OCI-LY7 (cell line): ENCODE results near the gene THTPA. TPM values are rescaled to one million over a fixed set of nuclear protein-coding genes. Genes with fewer than 3 reads are reported as not detected.

Experiments used
- BruUV-seq: library from RNA; stranded (reverse); fragments of 400-500 nt; replicated peaks from 2 replicates; lab custom pipeline; 2021; lab: Mats Ljungman, UMichigan
- CTCF ChIA-PET: fragments of 300-600 bp; sonication (Branson Sonifier 250); formaldehyde crosslinking; loops from one replicate; lab custom pipeline; 2022; ENCODE audit warnings: antibody characterized with exemption; ENCODE audit not compliant: unreplicated experiment; lab: Charles Lee
- POLR2A ChIA-PET: fragments of 300-600 bp; sonication (Branson Sonifier 250); formaldehyde crosslinking; loops from one replicate; lab custom pipeline; 2022; ENCODE audit warnings: antibody characterized with exemption; lab: Charles Lee
- DNase-seq: peaks from one replicate; pipeline ENCODE4 v3.0.0-alpha.2; 2015; ENCODE audit warnings: low spot score
- H2AFZ ChIP-seq: fragments of 200-600 bp; sonication (generic), shearing (Covaris generic); 2 replicates; pipeline ENCODE4 v1.6.1; 2014; ENCODE audit warnings: mild to moderate bottlenecking, antibody characterized with exemption, low read length, moderate library complexity
- H3K27ac ChIP-seq: fragments of 200-600 bp; sonication (generic); 2 replicates; pipeline ENCODE4 v1.5.1; 2014; ENCODE audit warnings: mixed run types, low read depth, mild to moderate bottlenecking, moderate library complexity, low read length, inconsistent platforms; ENCODE audit not compliant: poor library complexity, severe bottlenecking
- H3K36me3 ChIP-seq: fragments of 200-600 bp; sonication (generic); 2 replicates; pipeline ENCODE4 v1.6.1; 2014; ENCODE audit warnings: mild to moderate bottlenecking, antibody characterized with exemption, low read length, moderate library complexity, mixed read lengths; ENCODE audit not compliant: insufficient read depth
- H3K4me1 ChIP-seq: fragments of 200-600 bp; sonication (generic); 2 replicates; pipeline ENCODE4 v1.5.1; 2014; ENCODE audit warnings: mild to moderate bottlenecking, low read length; ENCODE audit not compliant: insufficient read depth, poor library complexity, severe bottlenecking
- H3K4me2 ChIP-seq: fragments of 200-600 bp; sonication (generic); 2 replicates; pipeline ENCODE4 v1.6.1; 2014; ENCODE audit warnings: mild to moderate bottlenecking, low read length
- H3K4me3 ChIP-seq: fragments of 200-600 bp; sonication (generic); 2 replicates; pipeline ENCODE4 v1.5.1; 2014; ENCODE audit warnings: mild to moderate bottlenecking, low read depth, low read length; ENCODE audit not compliant: poor library complexity, severe bottlenecking
- H3K79me2 ChIP-seq: fragments of 200-600 bp; sonication (generic); 2 replicates; pipeline ENCODE4 v1.6.1; 2016; ENCODE audit warnings: low read depth, mild to moderate bottlenecking, low read length, moderate library complexity, mixed read lengths; ENCODE audit not compliant: insufficient read depth
- H3K9me2 ChIP-seq: fragments of 200-600 bp; sonication (generic); 2 replicates; pipeline ENCODE4 v1.6.1; 2016; ENCODE audit warnings: mild to moderate bottlenecking, low read length, mixed read lengths; ENCODE audit not compliant: insufficient read depth
- H3K9me3 ChIP-seq: fragments of 200-600 bp; sonication (generic); 2 replicates; pipeline ENCODE4 v1.6.1; 2014; ENCODE audit warnings: mild to moderate bottlenecking, mixed run types, low read length, mixed read lengths
- H4K20me1 ChIP-seq: fragments of 200-600 bp; sonication (generic); 2 replicates; pipeline ENCODE4 v1.6.1; 2014; ENCODE audit warnings: mild to moderate bottlenecking, antibody characterized with exemption, low read length, moderate library complexity, mixed read lengths; ENCODE audit not compliant: insufficient read depth
- CTCF ChIP-seq: fragments of 200-600 bp; sonication (generic); conservative IDR thresholded peaks from 2 replicates; pipeline ENCODE4 v1.5.1; 2014; ENCODE audit warnings: mild to moderate bottlenecking, antibody characterized with exemption, low read length, moderate library complexity, mixed read lengths
- EZH2phosphoT487 ChIP-seq: fragments of 200-600 bp; sonication (generic); IDR thresholded peaks from 2 replicates; pipeline ENCODE4 v1.6.1; 2018; ENCODE audit warnings: low read depth, borderline replicate concordance, mild to moderate bottlenecking, mixed run types, antibody characterized with exemption, low read length, moderate library complexity, mixed read lengths
- intact Hi-C: fragments of 100-400 bp; cut with micrococcal nuclease; formaldehyde crosslinking; loops from one replicate; pipeline ENCODE4 v1.10.0; 2022; ENCODE audit not compliant: unreplicated experiment
- total RNA-seq, 2 experiments: library from RNA; depleted of rRNA in 1 of 2; stranded (reverse); fragments of >200 nt in 1 of 2; shearing (Covaris generic) in 1 of 2; gene quantifications; 2 replicates each; pipeline ENCODE4 v1.2.3, GENCODE V29; 2014 to 2022

THTPA gene
- total RNA-seq, 2 experiments from 2014 or later, result 15.4 to 28.6 TPM

- POLR2A ChIA-PET, result interaction anchor here (1.0 to 1.7 kb wide), 4 partner anchors 10 to 93 kb away, joined by 3 to 9 read pairs (median 5); no protein-coding TSS in a partner anchor
Observed at GRCh38 chr14:23568021-23568599, 12.0 kb downstream of the THTPA start.

GRCh38 chr14:23568600-23569331, 12.7 kb downstream of the THTPA start:
- Histone ChIP-seq H3K4me1 (peaks cover 29% of the 10 kb centered on the region), H3K4me2 (peak overlapping the region; percentile 96), H3K79me2 (peaks cover 9% of the 10 kb centered on the region; the same call in 1 of the 2 replicates), H3K36me3 (peaks cover 25% of the 10 kb centered on the region; the same call in 1 of the 2 replicates), H3K4me3 (peak overlapping the region; percentile 85), H3K9me3 (no peaks in the 10 kb centered on the region), H3K9me2 (no peaks in the 10 kb centered on the region), H3K27ac (peak overlapping the region; percentile 55), H4K20me1 (no peaks in the 10 kb centered on the region; the same call in 1 of the 2 replicates), H2AFZ (peak overlapping the region; percentile 37; the same call in 1 of the 2 replicates)
- CTCF ChIA-PET, result interaction anchor here (0.7 kb wide), 1 partner anchor 362 kb away, joined by 3 read pairs; no protein-coding TSS in a partner anchor
- POLR2A ChIA-PET, result interaction anchor here (1.0 kb wide), 2 partner anchors 11 to 73 kb away, joined by 3 to 7 read pairs; no protein-coding TSS in a partner anchor
- no TSS peak for BruUV-seq
- DNase-seq, result peak; percentile 52
- intact Hi-C loops, result loop anchor here (10.0 kb wide), 1 partner anchor 796 kb away; the partner anchor contains the start of gene NFATC4
- TF ChIP-seq EZH2phosphoT487, result no peak
- peak; percentile 76 for TF ChIP-seq CTCF

More at GRCh38 chr14:23568021-23568599, 12.0 kb downstream of the THTPA start:
- no peaks in the 10 kb centered on the region for H3K9me2 ChIP-seq
- peak overlapping the region; percentile 53; the same call in 1 of the 2 replicates for H2AFZ ChIP-seq
- peaks cover 29% of the 10 kb centered on the region for H3K4me1 ChIP-seq
- peak overlapping the region; percentile 96 for H3K4me2 ChIP-seq
- no peak for DNase-seq
- peaks cover 9% of the 10 kb centered on the region; the same call in 1 of the 2 replicates for H3K79me2 ChIP-seq
- BruUV-seq, result TSS peak; percentile 88
- H3K27ac ChIP-seq, result peak overlapping the region; percentile 55
- H4K20me1 ChIP-seq, result no peaks in the 10 kb centered on the region; the same call in 1 of the 2 replicates
- CTCF ChIA-PET, result interaction anchor here (0.7 kb wide), 1 partner anchor 363 kb away, joined by 3 read pairs; no protein-coding TSS in a partner anchor
- no peaks in the 10 kb centered on the region for H3K9me3 ChIP-seq
- intact Hi-C loops, result loop anchor here (10.0 kb wide), 1 partner anchor 797 kb away; the partner anchor contains the start of gene NFATC4
- H3K36me3 ChIP-seq, result peaks cover 31% of the 10 kb centered on the region; the same call in 1 of the 2 replicates
- TF ChIP-seq EZH2phosphoT487 (no peak), CTCF (no peak)
- peak overlapping the region; percentile 85 for H3K4me3 ChIP-seq
